ENCODE measurements around the gene OLA1. TPM values are rescaled to one million over a fixed set of nuclear protein-coding genes. Genes with fewer than 3 reads are reported as not detected.

OLA1 gene
- total RNA-seq, 4 donors from 2014 or later: 75.4 to 111 (median 92.8) TPM

DNA sequence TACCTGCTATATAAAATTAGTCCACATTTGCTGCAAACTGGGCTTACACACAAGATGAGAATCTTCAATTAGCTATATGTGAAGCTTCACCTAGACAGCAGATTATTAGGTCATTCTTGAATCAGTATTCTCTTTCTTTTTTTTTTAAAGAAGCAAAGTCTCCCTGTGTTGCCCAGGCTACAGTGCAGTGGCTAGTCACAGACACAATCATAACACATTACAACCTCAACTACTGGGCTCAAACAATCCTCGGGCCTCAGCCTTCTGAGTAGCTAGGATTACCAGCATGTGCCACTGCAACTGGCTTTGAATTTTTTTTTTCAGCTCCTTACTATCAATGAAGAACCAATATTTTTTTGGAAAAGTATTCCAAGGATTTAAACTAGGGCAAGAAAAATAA, 30.5 kb downstream of the OLA1 start:
- in situ Hi-C loops (cut with MboI; ENCODE audit: low sequenced_read_pairs in 4 of 4): no loop called here
- peaks cover 0 to 6% of the 10 kb centered on the region in 2 donors for H3K36me3 ChIP-seq
- no peak for ATAC-seq
- no peak for DNase-seq
- no peak overlapping the region for H3K27ac ChIP-seq
- no peaks in the 10 kb centered on the region for H3K9me3 ChIP-seq
- H3K27me3 ChIP-seq: no peaks in the 10 kb centered on the region
- intact Hi-C loops (cut with DNase I; ENCODE audit: low total_unique reads): no loop called here
- no peaks in the 10 kb centered on the region for H3K4me1 ChIP-seq
- no peak overlapping the region for H3K4me3 ChIP-seq
- TF ChIP-seq POLR2A (IDR thresholded peaks at IDR 0.05): no peak

DNA sequence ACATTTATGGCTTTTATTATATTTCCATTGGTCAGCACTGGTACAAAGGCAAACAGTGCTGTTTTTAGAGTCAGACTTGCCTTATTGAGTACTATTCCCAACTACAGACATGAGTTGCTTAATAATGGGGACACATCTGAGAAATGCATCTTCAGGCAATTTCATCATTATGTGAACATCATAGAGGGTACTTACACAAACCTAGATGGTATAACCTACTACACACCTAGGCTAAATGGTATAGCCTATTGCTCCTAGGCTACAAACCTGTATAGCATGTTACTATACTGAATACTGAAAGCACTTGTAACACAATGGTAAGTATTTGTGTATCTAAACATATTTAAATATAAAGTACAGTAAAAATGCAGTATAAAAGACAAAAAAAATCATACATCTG, 36.4 kb downstream of the OLA1 start:
- H3K27ac ChIP-seq: no peak overlapping the region
- TF ChIP-seq, protein P1, sequence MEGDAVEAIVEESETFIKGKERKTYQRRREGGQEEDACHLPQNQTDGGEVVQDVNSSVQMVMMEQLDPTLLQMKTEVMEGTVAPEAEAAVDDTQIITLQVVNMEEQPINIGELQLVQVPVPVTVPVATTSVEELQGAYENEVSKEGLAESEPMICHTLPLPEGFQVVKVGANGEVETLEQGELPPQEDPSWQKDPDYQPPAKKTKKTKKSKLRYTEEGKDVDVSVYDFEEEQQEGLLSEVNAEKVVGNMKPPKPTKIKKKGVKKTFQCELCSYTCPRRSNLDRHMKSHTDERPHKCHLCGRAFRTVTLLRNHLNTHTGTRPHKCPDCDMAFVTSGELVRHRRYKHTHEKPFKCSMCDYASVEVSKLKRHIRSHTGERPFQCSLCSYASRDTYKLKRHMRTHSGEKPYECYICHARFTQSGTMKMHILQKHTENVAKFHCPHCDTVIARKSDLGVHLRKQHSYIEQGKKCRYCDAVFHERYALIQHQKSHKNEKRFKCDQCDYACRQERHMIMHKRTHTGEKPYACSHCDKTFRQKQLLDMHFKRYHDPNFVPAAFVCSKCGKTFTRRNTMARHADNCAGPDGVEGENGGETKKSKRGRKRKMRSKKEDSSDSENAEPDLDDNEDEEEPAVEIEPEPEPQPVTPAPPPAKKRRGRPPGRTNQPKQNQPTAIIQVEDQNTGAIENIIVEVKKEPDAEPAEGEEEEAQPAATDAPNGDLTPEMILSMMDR (IDR thresholded peaks at IDR 0.05 in 4 of 5, conservative IDR thresholded peaks at IDR 0.05 in 1 of 5): no peak
- TF ChIP-seq POLR2A (IDR thresholded peaks at IDR 0.05): no peak
- H3K27me3 ChIP-seq: no peaks in the 10 kb centered on the region
- ATAC-seq: no peak
- H3K36me3 ChIP-seq: no peaks in the 10 kb centered on the region
- DNase-seq: no peak
- in situ Hi-C loops (cut with MboI; ENCODE audit: low sequenced_read_pairs in 4 of 4) (no loop called here), intact Hi-C loops (cut with DNase I; ENCODE audit: low total_unique reads) (no loop called here)
- no peaks in the 10 kb centered on the region for H3K9me3 ChIP-seq
- H3K4me1 ChIP-seq: no peaks in the 10 kb centered on the region
- H3K4me3 ChIP-seq: no peak overlapping the region

DNA sequence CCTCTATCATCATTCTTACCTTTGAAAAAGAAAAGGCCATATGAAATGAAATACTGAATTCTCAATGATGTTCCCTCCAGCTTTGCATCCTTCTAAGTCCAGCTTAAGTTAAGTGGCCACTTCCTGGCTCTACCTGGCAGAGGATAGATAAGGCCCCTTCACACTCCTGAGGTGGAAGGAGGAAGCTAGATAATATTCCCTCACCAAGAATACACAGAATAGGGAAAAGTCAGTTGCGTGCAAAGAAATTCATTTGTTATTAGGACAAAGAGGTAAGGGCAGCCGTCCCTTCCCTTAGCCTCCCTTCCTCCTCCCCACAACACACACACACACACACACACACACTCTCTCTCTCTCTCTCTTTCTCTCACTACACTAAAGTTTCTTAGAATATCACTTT, 37.5 kb downstream of the OLA1 start:
- TF ChIP-seq, protein P1 (IDR thresholded peaks at IDR 0.05 in 4 of 5, conservative IDR thresholded peaks at IDR 0.05 in 1 of 5): no peak
- no peak for TF ChIP-seq POLR2A (IDR thresholded peaks at IDR 0.05)
- Histone ChIP-seq H3K27ac (no peak overlapping the region), H3K36me3 (no peaks in the 10 kb centered on the region), H3K9me3 (no peaks in the 10 kb centered on the region), H3K4me3 (no peak overlapping the region), H3K4me1 (no peaks in the 10 kb centered on the region), H3K27me3 (no peaks in the 10 kb centered on the region)
- in situ Hi-C loops (cut with MboI; ENCODE audit: low sequenced_read_pairs in 4 of 4): no loop called here
- DNase-seq (no peak), ATAC-seq (no peak)
- intact Hi-C loops (cut with DNase I; ENCODE audit: low total_unique reads): no loop called here

DNA sequence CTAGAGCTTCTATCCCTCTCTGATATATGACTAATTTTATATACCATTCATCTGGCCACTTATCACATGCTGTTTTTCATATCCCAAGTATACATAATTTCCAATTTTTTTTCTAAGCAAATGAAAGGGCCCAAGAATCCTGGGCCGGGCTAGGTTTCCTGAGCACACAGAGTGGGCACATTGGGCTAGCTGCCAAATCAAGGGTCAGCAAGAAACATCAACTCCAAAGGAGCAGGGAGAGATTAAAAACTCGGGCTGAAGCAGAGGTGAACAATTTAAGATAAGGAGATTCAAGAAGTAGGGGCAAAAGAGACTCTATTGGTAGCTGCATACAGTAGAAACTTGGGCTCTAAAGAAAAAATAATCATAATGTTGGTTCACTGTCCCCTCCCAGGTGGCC, 39.0 kb downstream of the OLA1 start:
- H3K36me3 ChIP-seq: no peaks in the 10 kb centered on the region
- no peak overlapping the region for H3K27ac ChIP-seq

DNA sequence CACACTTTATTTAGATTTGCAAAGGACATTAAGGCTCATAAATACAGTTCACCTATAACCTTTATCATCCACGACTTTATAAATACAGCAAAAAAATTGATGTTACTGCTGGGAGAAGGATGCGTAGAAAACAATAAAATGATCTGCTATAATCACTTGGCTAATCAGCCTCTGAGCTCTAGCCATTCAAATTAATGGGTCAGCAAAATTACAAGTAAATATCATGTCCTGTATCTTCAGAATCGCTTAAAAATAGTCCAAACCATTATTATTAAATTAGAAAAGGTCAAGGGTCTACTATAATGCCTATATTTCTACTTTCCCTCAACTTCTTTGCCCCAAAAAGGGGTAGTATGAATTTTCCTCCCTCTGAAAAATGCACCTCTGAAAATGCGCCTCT, 40.3 kb downstream of the OLA1 start:
- DNase-seq: no peak
- no peak overlapping the region for H3K4me3 ChIP-seq
- no peak overlapping the region for H3K27ac ChIP-seq
- intact Hi-C loops (cut with DNase I; ENCODE audit: low total_unique reads): no loop called here
- TF ChIP-seq, protein P1 (IDR thresholded peaks at IDR 0.05 in 4 of 5, conservative IDR thresholded peaks at IDR 0.05 in 1 of 5): no peak
- no peak for TF ChIP-seq POLR2A (IDR thresholded peaks at IDR 0.05)
- no peaks in the 10 kb centered on the region for H3K9me3 ChIP-seq
- no peaks in the 10 kb centered on the region for H3K4me1 ChIP-seq
- H3K36me3 ChIP-seq: no peaks in the 10 kb centered on the region
- in situ Hi-C loops (cut with MboI; ENCODE audit: low sequenced_read_pairs in 4 of 4): no loop called here
- no peaks in the 10 kb centered on the region for H3K27me3 ChIP-seq
- no peak for ATAC-seq

More for the DNA sequence above, 39.0 kb downstream of the OLA1 start:
- no peaks in the 10 kb centered on the region for H3K4me1 ChIP-seq
- intact Hi-C loops (cut with DNase I; ENCODE audit: low total_unique reads) (no loop called here), in situ Hi-C loops (cut with MboI; ENCODE audit: low sequenced_read_pairs in 4 of 4) (no loop called here)
- ATAC-seq (no peak), DNase-seq (no peak)
- H3K27me3 ChIP-seq: no peaks in the 10 kb centered on the region
- no peak overlapping the region for H3K4me3 ChIP-seq
- H3K9me3 ChIP-seq: no peaks in the 10 kb centered on the region
- TF ChIP-seq, protein P1 (IDR thresholded peaks at IDR 0.05 in 4 of 5, conservative IDR thresholded peaks at IDR 0.05 in 1 of 5): no peak
- TF ChIP-seq POLR2A (IDR thresholded peaks at IDR 0.05): no peak
